Upper lobe of left lung (tissue), 6 donors: ENCODE measurements around the gene WDR17. TPM values are rescaled to one million over a fixed set of nuclear protein-coding genes. Genes with fewer than 3 reads are reported as not detected.

Experiments
- ATAC-seq, 2 donors: fragments of 200-7000 bp; cut with Tn5 transposase; one replicate each; pipeline ENCODE4 v1.9.1; 2022; ENCODE audit warnings: mild to moderate bottlenecking in 2 of 2, moderate library complexity in 2 of 2; ENCODE audit not compliant: low FRiP score in 2 of 2
- DNase-seq, 2 donors: peaks; one replicate each; pipeline ENCODE4 v3.0.0-alpha.2; 2019 to 2020
- H3K27ac ChIP-seq, 4 donors: fragments of 200-600 bp; sonication (generic); one replicate each; pipeline ENCODE4 v1.5.1; 2016 to 2019
- H3K27me3 ChIP-seq, 4 donors: fragments of 200-600 bp; sonication (generic); one replicate each; pipeline ENCODE4 v1.5.1; 2017 to 2019
- H3K36me3 ChIP-seq, 4 donors: fragments of 200-600 bp; sonication (generic); one replicate each; pipeline ENCODE4 v1.5.1; 2016 to 2019
- H3K4me1 ChIP-seq, 4 donors: fragments of 200-600 bp; sonication (generic); one replicate each; pipeline ENCODE4 v1.5.1; 2018 to 2019
- H3K4me3 ChIP-seq, 4 donors: fragments of 200-600 bp; sonication (generic); one replicate each; pipeline ENCODE4 v1.5.1; 2017 to 2019; ENCODE audit warnings: mild to moderate bottlenecking in 2 of 4, moderate library complexity in 1 of 4
- H3K9me3 ChIP-seq, 4 donors: fragments of 200-600 bp; sonication (generic); one replicate each; pipeline ENCODE4 v1.5.1; 2018 to 2019
- CTCF ChIP-seq, 6 experiments: fragments of 450-650 bp in 4 of 6; fragments of 200-600 bp in 2 of 6; sonication (generic) in 2 of 6; IDR thresholded peaks; one replicate each; pipeline ENCODE4 v1.5.1; 2016 to 2019; ENCODE audit warnings: antibody characterized with exemption in 6 of 6
- EP300 ChIP-seq, 4 donors: sonication (generic); formaldehyde crosslinking; IDR thresholded peaks; one replicate each; pipeline ENCODE4 v1.5.1; 2017; ENCODE audit warnings: antibody characterized with exemption in 4 of 4, control low read depth in 2 of 4
- POLR2A ChIP-seq, 4 donors: fragments of 450-650 bp; IDR thresholded peaks; one replicate each; pipeline ENCODE4 v1.5.1; 2016 to 2017; ENCODE audit warnings: antibody characterized with exemption in 4 of 4, mild to moderate bottlenecking in 2 of 4
- POLR2AphosphoS5 ChIP-seq, 2 donors: sonication (generic); formaldehyde crosslinking; IDR thresholded peaks; one replicate each; pipeline ENCODE4 v1.5.1; 2017; ENCODE audit warnings: antibody characterized with exemption in 2 of 2
- WGBS, 2 donors: methylation state at CpG; one replicate each; pipeline ENCODE4 v1.1.5; 2017 to 2018; 5-methylcytosine and 5-hydroxymethylcytosine counted together
- total RNA-seq, 6 donors: library from RNA; depleted of rRNA in 4 of 6; stranded (reverse); fragments of >200 nt in 4 of 6; gene quantifications; one replicate each; pipeline versions ENCODE4 v1.1.0 to v1.2.1, GENCODE V29; 2016 to 2021
- donor health status: DM: no; HTN: no; CAD: no; lungs with moderate emphysema.
- donor health status: DM: no; HTN: yes; CAD: no; lungs with severe emphysema.

Gene WDR17
- total RNA-seq, 6 donors from 2014 or later: 2.8 to 8.5 (median 3.5) TPM

- H3K27ac ChIP-seq: no peak overlapping the region
- no peak for DNase-seq
- H3K36me3 ChIP-seq: no peaks in the 10 kb centered on the region
- TF ChIP-seq POLR2A (IDR thresholded peaks at IDR 0.05) (no peak), EP300 (IDR thresholded peaks at IDR 0.05) (no peak), POLR2AphosphoS5 (IDR thresholded peaks at IDR 0.05) (no peak), CTCF (IDR thresholded peaks at IDR 0.05) (no peak)
- no peak overlapping the region for H3K4me3 ChIP-seq
- H3K4me1 ChIP-seq: no peaks in the 10 kb centered on the region
- no peak for ATAC-seq
- no peaks in the 10 kb centered on the region for H3K9me3 ChIP-seq
- no peaks in the 10 kb centered on the region for H3K27me3 ChIP-seq
Measured at GRCh38 chr4:176137631-176138030, 72.0 kb downstream of the WDR17 start.

GRCh38 chr4:176139518-176139917, 73.9 kb downstream of the WDR17 start:
- Histone ChIP-seq H3K4me3 (no peak overlapping the region), H3K36me3 (no peaks in the 10 kb centered on the region), H3K4me1 (no peaks in the 10 kb centered on the region), H3K9me3 (no peaks in the 10 kb centered on the region), H3K27me3 (no peaks in the 10 kb centered on the region), H3K27ac (no peak overlapping the region)
- ATAC-seq (no peak), DNase-seq (no peak)
- TF ChIP-seq POLR2AphosphoS5 (IDR thresholded peaks at IDR 0.05): no peak
- no peak for TF ChIP-seq EP300 (IDR thresholded peaks at IDR 0.05)
- TF ChIP-seq POLR2A (IDR thresholded peaks at IDR 0.05): no peak
- no peak for TF ChIP-seq CTCF (IDR thresholded peaks at IDR 0.05)

DNA sequence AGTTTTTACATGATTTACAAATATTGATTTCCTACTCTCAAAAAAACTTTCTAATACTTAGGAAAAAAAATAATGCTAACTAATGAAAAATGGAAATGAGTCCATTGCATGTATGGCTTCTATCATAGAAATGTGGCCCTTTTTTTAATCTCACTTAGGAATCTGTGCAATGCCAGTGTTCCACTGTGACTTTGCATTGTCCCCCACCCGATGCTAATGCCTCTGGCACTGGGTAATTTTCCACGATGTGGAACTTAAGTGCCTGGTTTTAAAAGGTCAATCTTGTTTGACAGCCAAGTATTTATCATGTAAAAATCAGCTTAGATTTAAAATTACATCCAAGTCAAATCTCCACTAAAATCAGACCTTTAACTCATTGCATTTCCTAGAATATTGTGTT, 76.6 kb downstream of the WDR17 start:
- 68 to 81% methylated on average over 2 of the region's 2 CpGs for WGBS, 2 donors
- no peak for ATAC-seq
- Histone ChIP-seq H3K4me1 (no peaks in the 10 kb centered on the region), H3K9me3 (no peaks in the 10 kb centered on the region), H3K36me3 (no peaks in the 10 kb centered on the region), H3K27me3 (no peaks in the 10 kb centered on the region), H3K4me3 (no peak overlapping the region), H3K27ac (no peak overlapping the region)
- DNase-seq: no peak
- TF ChIP-seq CTCF (IDR thresholded peaks at IDR 0.05): no peak
- no peak for TF ChIP-seq POLR2AphosphoS5 (IDR thresholded peaks at IDR 0.05)
- no peak for TF ChIP-seq EP300 (IDR thresholded peaks at IDR 0.05)
- no peak for TF ChIP-seq POLR2A (IDR thresholded peaks at IDR 0.05)

DNA sequence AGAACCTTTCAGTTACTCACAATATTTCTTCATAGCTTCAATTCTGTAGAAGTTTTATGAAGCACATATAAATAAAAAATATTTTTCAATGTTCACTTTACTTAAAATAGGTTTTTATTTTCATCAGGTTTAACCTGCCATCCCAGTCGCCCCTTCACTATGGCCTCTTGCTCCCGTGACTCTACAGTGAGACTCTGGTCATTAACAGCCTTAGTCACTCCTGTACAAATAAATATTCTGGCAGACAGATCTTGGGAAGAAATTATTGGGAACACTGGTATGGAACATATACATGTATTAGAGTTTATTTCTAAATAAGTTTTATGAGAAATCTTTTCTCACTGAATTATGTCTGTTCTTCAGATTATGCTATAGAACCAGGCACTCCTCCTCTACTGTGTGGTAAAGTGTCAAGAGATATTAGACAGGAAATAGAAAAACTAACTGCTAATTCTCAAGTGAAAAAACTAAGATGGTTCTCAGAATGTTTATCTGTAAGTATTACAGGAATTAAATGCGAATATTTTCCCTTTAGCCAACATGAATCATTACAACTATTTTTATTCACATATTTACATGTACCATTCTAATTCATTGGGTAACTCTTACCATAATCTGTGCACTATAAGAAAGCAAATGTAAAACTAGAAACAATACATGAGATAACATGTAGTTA, 84.2 kb downstream of the WDR17 start:
- Histone ChIP-seq H3K4me1 (no peaks in the 10 kb centered on the region), H3K9me3 (no peaks in the 10 kb centered on the region), H3K27ac (no peak overlapping the region), H3K4me3 (no peak overlapping the region), H3K36me3 (no peaks in the 10 kb centered on the region), H3K27me3 (no peaks in the 10 kb centered on the region)
- ATAC-seq (no peak), DNase-seq (no peak)
- no peak for TF ChIP-seq EP300 (IDR thresholded peaks at IDR 0.05)
- TF ChIP-seq CTCF (IDR thresholded peaks at IDR 0.05): no peak
- no peak for TF ChIP-seq POLR2AphosphoS5 (IDR thresholded peaks at IDR 0.05)
- no peak for TF ChIP-seq POLR2A (IDR thresholded peaks at IDR 0.05)
- 72 to 77% methylated on average over 3 of the region's 3 CpGs for WGBS, 2 donors

DNA sequence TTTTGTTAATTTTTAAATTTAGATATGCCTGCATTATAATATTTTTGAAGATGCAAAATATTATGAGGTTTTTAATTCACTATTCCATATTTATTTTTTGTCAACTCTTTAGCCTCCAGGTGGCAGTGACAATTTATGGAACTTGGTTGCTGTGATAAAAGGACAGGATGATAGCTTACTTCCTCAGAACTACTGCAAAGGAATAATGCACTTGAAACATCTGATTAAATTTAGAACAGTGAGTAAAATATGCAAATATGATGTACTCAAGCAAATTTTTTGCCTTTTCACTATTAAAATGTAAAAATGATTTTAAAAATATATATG, 84.7 kb downstream of the WDR17 start:
- H3K9me3 ChIP-seq: no peaks in the 10 kb centered on the region
- H3K4me3 ChIP-seq: no peak overlapping the region
- TF ChIP-seq CTCF (IDR thresholded peaks at IDR 0.05): peak in 1 of 6 experiments; percentile 24
- no peak for TF ChIP-seq POLR2A (IDR thresholded peaks at IDR 0.05)
- no peak for TF ChIP-seq POLR2AphosphoS5 (IDR thresholded peaks at IDR 0.05)
- ATAC-seq (no peak), DNase-seq (no peak)
- H3K4me1 ChIP-seq: no peaks in the 10 kb centered on the region
- H3K27ac ChIP-seq: no peak overlapping the region
- no peaks in the 10 kb centered on the region for H3K27me3 ChIP-seq
- H3K36me3 ChIP-seq: no peaks in the 10 kb centered on the region
